ENCODE data around the gene CLSTN2.

GRCh38 chr3:140420621-140421357 is 485.8 kb downstream of the CLSTN2 start:
- no peak for TF ChIP-seq MXI1 (IDR thresholded peaks at IDR 0.05; ENCODE audit: borderline replicate concordance, low read depth, low read length)
- TF ChIP-seq CTCF (conservative IDR thresholded peaks at IDR 0.05; ENCODE audit: low read depth, low read length): no peak
- no peak for TF ChIP-seq USF2 (IDR thresholded peaks at IDR 0.05; ENCODE audit: low read depth, low read length)
- no peak for TF ChIP-seq RAD21 (IDR thresholded peaks at IDR 0.05; ENCODE audit: low read length)
- no peak for TF ChIP-seq FOS (IDR thresholded peaks at IDR 0.05; ENCODE audit: low read depth, low read length)
- no peak for TF ChIP-seq POLR2A (IDR thresholded peaks at IDR 0.05; ENCODE audit: low read depth, low read length)

Data from IMR-90 (cell line).